GM19467 (cell line): Measurements from ENCODE around the gene CIAPIN1.

Source experiments
- ATAC-seq: cut with Tn5 transposase; IDR thresholded peaks from one replicate; pipeline ENCODE4 v1.9.1; 2021; ENCODE audit warnings: mild to moderate bottlenecking, moderate library complexity; ENCODE audit not compliant: unreplicated experiment

The CIAPIN1 gene

GRCh38 chr16:57384248-57385070, 62.7 kb downstream of the CIAPIN1 start:
- no peak for ATAC-seq

- ATAC-seq = no peak
Measured at GRCh38 chr16:57383276-57384247, 63.6 kb downstream of the CIAPIN1 start.

- ATAC-seq = no peak
Measured at GRCh38 chr16:57382535-57383275, 64.5 kb downstream of the CIAPIN1 start.

GRCh38 chr16:57381791-57382534, 65.2 kb downstream of the CIAPIN1 start:
- ATAC-seq = no peak

GRCh38 chr16:57380671-57381462, 66.3 kb downstream of the CIAPIN1 start:
- no peak for ATAC-seq

GRCh38 chr16:57379579-57379978, 67.6 kb downstream of the CIAPIN1 start:
- ATAC-seq = no peak
